Measurements from ENCODE around the gene STEAP2. TPM values are rescaled to one million over a fixed set of nuclear protein-coding genes. Genes with fewer than 3 reads are reported as not detected.

Gene STEAP2
- total RNA-seq, 1 experiment from 2014 or later, result 10.1 TPM

GRCh38 chr7:90274161-90274560, 62.6 kb downstream of the STEAP2 start:
- H2AFZ ChIP-seq, result no peak overlapping the region
- no peak for TF ChIP-seq EZH2 (IDR thresholded peaks at IDR 0.05; ENCODE audit: low read depth)
- no peak for TF ChIP-seq CTCF (conservative IDR thresholded peaks at IDR 0.05)
- no TSS peak for BruUV-seq (replicated peaks)
- no peaks in the 10 kb centered on the region for H3K36me3 ChIP-seq (ENCODE audit: low read depth)
- POLR2A ChIA-PET (ENCODE audit: unreplicated experiment), result no interaction called here
- no peaks in the 10 kb centered on the region for H3F3A ChIP-seq (ENCODE audit: insufficient read depth, low read depth)
- no peaks in the 10 kb centered on the region for H3K9me2 ChIP-seq (ENCODE audit: insufficient read depth)
- H3K4me3 ChIP-seq, result no peak overlapping the region
- H3K9me3 ChIP-seq (ENCODE audit: insufficient read depth, low read depth), result no peaks in the 10 kb centered on the region
- no peaks in the 10 kb centered on the region for H3K4me1 ChIP-seq (replicated peaks; ENCODE audit: insufficient read depth)
- CTCF ChIA-PET, result no interaction called here
- H3K27me3 ChIP-seq (ENCODE audit: insufficient read depth, low read depth), result no peaks in the 10 kb centered on the region
- intact Hi-C loops (cut with micrococcal nuclease; ENCODE audit: unreplicated experiment), result no loop called here
- no peaks in the 10 kb centered on the region for H3K79me2 ChIP-seq (ENCODE audit: low read depth)
- H4K20me1 ChIP-seq (ENCODE audit: insufficient read depth), result no peaks in the 10 kb centered on the region; the same call in 1 of the 2 replicates
- DNase-seq, result no peak
- no peak overlapping the region for H3K4me2 ChIP-seq
- H3K27ac ChIP-seq, result no peak overlapping the region

GRCh38 chr7:90276033-90276728, 64.6 kb downstream of the STEAP2 start:
- H2AFZ ChIP-seq, result no peak overlapping the region
- no peaks in the 10 kb centered on the region for H3K9me3 ChIP-seq (ENCODE audit: insufficient read depth, low read depth)
- H3K4me1 ChIP-seq (replicated peaks; ENCODE audit: insufficient read depth), result no peaks in the 10 kb centered on the region
- H3K79me2 ChIP-seq (ENCODE audit: low read depth), result no peaks in the 10 kb centered on the region
- no peak overlapping the region for H3K27ac ChIP-seq
- H3K9me2 ChIP-seq (ENCODE audit: insufficient read depth), result no peaks in the 10 kb centered on the region
- no TSS peak for BruUV-seq (replicated peaks)
- DNase-seq, result no peak
- intact Hi-C loops (cut with micrococcal nuclease; ENCODE audit: unreplicated experiment), result no loop called here
- ChIA-PET POLR2A (ENCODE audit: unreplicated experiment) (no interaction called here), CTCF (no interaction called here)
- no peaks in the 10 kb centered on the region for H3K27me3 ChIP-seq (ENCODE audit: insufficient read depth, low read depth)
- no peak overlapping the region for H3K4me2 ChIP-seq
- H3F3A ChIP-seq (ENCODE audit: insufficient read depth, low read depth), result no peaks in the 10 kb centered on the region
- no peaks in the 10 kb centered on the region for H3K36me3 ChIP-seq (ENCODE audit: low read depth)
- no peaks in the 10 kb centered on the region; the same call in 1 of the 2 replicates for H4K20me1 ChIP-seq (ENCODE audit: insufficient read depth)
- no peak for TF ChIP-seq EZH2 (IDR thresholded peaks at IDR 0.05; ENCODE audit: low read depth)
- no peak for TF ChIP-seq CTCF (conservative IDR thresholded peaks at IDR 0.05)
- no peak overlapping the region for H3K4me3 ChIP-seq

Other genes with a start within 250 kb of the STEAP2 start
- gene STEAP1, start 57.3 kb upstream of the STEAP2 start, total RNA-seq (2021), result 6.3 and 6.5 TPM in 2 replicates
- gene CFAP69, start 33.4 kb downstream of the STEAP2 start, total RNA-seq (2021), result 15.0 and 18.5 TPM in 2 replicates
- not detected in 2 replicates for gene FAM237B, start 109.6 kb downstream of the STEAP2 start, total RNA-seq (2021)
- 29.3 and 36.7 TPM in 2 replicates for gene GTPBP10, start 135.0 kb downstream of the STEAP2 start, total RNA-seq (2021)
- 50.9 and 57.7 TPM in 2 replicates for gene CLDN12, start 191.7 kb downstream of the STEAP2 start, total RNA-seq (2021)

Data from PC-9 (cell line).